ENCODE measurements around the gene SNX25.
"Not testable (repeated sequence)": the region's sequence is repeated elsewhere in the genome, so short reads cannot be mapped to it uniquely, and the experiment has no call there.

Gene SNX25

DNA sequence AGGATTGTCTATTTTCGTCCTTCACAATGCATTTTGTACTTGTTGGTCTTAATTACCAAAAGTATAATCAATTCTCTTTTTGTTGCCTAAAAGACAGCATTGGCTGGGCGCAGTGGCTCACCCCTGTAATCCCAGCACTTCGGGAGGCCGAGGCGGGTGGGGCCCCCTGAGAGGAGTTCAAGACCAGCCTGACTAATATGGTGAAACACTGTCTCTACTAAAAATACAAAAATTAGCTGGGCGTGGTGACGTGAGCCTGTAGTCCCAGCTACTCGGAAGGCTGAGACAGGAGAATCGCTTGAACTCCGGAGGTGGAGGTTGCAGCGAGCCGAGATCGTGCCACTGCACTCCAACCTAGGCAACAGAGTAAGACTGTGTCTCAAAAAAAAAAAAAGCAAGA lies 4.3 kb upstream of the SNX25 start:
- not testable (repeated sequence) for DNase-seq (ENCODE audit: low spot score)

DNA sequence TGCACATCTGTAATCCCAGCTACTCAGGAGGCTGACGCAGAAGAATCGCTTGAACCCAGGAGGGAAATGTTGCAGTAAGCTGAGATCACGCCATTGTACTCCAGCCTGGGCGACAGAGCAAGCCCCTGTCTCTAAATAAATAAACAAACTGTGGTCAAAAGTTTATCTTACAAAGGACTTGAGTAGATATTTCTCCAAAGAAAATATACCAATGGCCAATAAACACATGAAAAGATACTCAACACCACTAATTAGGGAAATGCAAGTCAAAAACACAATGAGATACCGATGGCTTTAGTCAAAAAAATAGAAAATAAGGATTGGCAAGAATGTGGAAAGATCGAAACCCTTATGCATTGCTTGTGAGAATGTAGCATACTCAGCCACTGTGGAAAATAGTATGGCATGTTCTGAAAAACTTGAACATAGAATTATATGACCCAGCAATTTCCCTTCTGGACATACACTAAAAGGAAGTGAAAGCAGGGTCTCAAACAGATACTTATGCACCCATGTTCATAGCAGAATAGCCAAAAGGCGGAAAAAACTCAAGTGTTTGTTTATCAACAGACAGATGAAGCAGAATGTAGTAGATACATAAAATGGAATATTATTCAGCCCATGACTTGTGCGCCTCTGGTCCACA lies 3.6 kb upstream of the SNX25 start:
- DNase-seq (ENCODE audit: low spot score) = no peak

DNA sequence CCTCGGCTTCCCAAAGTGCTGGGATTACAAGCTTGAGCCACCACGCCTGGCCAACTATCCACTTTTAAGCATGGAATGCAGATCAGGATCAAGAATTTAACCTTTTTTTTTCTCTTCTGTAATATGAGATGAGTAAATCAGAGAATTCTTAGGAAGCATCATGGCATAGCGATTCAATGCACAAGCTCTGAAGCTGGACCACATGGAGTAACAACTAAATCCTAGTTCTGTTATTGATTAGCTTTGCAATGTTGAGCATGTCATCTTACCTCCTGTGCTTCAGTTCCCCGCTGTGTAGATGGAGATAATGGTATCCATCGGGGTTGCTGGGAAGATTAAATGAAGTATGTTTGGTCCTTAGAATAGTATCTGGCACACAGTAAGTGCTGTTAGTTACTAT lies 1.9 kb upstream of the SNX25 start:
- no peak for DNase-seq (ENCODE audit: low spot score)

DNA sequence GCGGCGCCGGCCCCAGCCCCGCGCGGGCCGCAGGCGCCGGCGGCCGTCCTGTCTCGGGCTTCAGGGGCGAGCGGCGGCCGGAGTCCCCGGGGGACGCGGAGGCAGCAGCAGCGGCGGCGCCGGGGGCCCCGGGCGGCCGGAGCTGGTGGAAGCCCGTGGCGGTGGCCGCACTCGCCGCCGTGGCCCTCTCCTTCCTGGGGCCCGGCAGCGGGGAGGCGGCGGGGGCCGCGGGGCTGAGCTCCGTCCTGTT lies 379 bp downstream of the SNX25 start:
- DNase-seq (ENCODE audit: low spot score) = not testable (repeated sequence)

DNA sequence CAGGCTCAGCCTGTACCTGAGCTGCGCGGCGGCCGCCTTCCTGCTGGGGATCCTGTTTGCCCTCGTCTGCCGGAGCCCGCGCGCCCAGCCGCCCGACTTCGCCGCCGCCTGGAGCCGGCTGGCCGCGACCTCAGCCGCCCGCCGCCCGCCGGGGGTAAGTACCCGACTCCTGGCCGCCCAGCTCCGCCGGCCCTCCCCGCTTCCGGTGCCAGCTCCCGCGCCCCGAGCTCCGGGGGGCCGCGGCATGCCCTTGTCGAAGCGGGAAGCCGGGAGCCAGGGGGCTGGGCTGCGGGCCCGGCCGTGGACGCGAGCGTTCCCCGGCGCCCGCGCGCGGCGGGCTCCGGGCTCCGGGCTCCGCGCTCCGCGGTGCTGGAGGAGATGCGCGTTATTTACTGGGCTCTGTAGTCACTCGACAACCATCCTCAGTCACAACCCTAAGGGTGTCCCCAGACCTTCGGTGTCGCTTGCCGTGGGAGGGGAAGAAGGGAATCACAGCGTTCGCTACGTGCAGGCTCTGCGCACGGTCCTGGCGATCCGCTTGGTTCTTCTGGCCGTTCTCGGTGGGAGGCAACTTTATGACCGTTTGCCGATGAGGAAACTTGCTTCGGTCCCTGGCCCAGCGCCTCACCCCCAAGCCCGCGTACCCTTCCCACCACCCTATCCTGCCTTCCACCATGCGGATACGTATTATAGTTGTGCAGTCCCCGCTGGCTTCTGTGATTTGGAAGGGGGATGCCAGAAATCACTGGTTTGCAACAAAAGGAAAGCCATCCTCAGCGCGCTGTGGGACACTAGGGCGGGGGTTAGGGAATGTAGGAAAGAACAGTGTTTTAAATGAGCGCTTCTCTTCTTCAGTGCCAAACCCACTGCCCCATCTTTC lies 944 bp downstream of the SNX25 start:
- DNase-seq (ENCODE audit: low spot score) = peak; percentile 67

DNA sequence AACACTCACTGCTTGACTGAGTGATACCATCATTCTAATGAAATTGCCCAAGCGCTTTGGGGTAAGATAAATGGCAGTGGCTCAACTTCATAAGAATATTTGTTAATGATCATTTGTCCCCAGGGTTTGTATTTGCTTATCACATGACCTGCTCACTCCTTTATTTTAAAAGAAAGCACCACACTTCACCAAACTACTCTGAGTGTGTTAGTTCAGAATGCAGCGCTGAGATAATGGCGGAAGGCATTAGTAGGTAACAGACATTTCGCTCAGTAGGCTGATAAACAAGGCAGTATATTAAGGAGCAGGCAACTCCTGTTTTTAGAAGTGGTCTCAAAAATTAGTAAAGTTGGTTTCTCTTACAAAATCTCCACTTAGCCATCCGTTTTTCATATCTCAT lies 1.6 kb downstream of the SNX25 start:
- peak; percentile 47 for DNase-seq (ENCODE audit: low spot score)

DNA sequence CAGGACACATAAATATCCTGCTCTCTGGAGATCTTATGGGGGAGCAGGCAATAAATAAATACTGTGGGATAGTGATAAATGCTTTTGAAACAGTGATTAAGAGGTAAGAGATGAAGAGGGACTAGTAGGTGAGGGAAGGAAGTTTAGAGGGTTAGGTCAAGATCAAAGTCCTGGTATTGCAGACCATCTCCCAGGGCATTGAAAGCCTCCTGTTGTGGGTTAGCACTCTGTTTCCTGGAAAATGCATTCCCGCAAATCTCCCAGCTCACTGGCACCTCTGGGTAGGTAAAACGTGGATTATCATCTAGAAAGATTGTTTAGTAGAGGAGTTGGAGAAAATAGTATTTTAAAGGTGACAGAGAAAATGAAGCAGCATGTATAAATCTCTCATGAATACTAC lies 2.2 kb downstream of the SNX25 start:
- peak; percentile 24 for DNase-seq (ENCODE audit: low spot score)

DNA sequence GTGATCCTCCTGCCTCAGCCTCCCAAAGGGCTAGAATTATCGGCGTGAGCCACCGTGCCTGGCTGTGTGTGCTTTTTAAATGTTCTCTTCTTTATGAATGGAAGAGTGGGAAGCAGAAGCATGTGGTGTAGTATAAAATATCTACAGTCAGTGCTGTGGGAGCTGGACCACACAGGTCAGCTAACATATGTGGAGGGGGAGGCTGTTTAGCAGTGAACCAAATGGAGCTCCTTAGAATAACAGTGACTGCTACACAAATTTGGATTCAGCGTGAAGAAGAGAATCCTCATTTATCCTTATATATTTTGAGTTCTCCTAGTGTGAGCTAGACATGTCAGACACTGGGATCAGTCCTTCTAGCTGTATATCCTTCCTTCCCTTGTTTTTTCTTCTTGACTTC lies 3.2 kb downstream of the SNX25 start:
- DNase-seq (ENCODE audit: low spot score) = no peak

DNA sequence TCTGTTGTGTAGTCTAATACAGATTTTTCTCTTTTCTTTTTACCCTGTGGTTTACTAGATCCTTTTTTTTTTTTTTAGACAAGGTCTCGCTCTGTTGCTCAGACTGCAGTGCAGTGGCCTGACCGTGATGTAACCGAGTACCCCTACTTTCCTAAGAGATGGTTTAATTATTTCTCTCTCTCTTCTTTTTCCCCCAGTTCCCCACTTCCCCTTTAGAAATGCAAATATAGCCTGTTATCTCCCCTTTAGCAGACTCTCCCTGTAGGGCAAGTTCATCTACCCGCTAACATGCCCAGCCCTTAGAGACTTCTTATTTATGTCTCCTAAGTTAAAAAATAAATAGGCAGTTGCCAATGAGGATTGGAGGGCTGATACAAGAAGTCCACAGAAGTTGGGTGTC lies 4.5 kb downstream of the SNX25 start:
- DNase-seq (ENCODE audit: low spot score) = no peak

DNA sequence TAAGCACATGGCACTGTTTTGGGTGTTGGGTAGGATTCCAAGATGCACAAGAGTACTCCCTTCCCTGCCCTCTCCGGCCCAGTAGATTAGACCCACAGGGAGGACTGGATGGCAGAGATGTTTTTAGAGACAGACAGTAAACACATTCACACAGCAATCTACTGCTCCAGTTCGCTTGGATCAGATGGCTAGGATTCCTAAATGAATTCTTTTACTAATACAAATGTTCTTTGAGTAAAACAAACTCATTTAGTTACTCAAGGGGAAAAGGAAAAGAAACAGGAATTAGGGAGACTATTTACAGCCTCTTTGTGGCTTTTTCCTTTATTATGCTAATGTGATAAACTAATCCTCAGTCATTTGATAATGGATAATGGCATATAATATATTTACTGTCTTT lies 5.9 kb downstream of the SNX25 start:
- no peak for DNase-seq (ENCODE audit: low spot score)

DNA sequence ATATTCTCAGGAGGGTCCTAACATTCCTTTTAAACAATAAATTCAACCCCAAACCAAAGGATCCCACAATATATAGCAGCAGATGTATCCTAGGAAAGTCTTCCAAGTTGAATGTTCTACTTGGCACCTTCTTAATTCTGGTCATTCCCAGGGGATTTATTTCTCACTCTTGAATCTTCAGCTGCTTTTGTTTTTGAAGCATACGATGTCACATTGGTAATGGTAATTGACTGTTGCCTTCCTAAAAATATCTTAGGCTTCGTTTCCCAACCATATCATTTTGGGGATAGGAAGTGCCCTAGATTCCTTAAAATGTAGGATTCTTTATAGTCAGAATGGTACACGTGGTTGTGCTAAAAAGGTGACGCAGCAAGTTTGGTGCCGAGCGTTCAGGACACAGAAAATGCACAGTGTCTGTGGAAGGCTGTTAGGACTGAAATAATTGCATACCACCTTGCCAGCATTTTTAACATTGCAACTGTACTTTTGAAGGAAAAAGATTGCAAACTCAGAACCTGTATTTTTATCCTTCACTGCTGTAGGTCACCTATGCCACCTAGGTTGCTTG lies 8.1 kb downstream of the SNX25 start:
- peak; percentile 49 for DNase-seq (ENCODE audit: low spot score)

DNA sequence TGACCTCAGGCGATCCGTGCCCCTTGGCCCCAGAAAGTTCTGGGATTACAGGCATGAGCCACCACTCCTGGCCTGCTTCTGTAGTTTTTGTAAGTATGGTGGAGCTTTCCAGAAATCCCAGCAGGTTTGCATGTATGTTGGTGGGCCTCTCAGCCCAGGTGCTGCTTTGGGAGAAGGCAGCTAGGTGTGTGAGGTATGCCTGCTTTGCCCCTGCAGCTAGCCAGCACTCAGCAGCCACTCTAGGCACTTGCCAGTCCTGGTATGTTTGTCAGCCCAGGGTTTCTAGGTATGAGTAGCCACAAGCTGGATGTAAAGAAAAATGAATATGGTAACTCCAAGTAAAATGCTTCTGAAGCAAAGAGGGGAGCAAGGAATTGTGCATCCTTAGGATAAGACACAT lies 8.9 kb downstream of the SNX25 start:
- no peak for DNase-seq (ENCODE audit: low spot score)

DNA sequence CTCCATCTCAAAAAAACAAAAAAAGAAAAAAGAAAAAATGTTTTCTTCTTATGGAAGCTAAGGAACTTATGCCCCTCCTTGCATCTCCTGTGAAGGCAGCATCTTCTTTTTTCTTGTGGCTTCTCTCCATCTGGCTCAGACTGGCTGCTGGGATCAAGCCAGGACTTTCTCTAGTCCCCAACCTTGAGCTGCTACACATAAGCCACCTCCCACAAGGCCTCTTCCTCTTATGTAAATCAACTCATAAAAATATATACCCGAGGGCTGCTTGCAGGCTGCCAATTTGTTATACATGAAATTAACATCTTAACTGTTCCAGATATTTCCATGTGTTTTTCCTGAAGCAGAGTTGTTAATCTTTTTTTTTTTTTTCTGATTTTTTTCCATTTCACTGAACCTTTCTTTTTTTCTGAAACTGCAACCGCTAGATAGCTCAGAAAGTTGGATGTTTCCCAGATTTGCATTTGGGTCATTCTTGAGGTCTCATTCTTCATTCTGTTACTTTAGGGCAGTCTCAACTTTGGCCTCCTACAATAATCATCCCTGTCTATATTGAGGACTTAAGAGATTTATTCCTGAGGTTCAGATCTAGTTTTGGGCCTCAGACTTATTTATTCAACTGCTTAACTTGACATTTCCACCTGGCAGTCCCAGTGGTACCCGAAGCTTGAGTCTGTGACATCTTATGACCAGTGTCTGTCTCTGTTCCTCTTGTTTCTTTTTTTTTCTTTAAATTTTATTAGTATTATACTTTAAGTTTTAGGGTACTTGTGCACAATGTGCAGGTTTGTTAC lies 10.3 kb downstream of the SNX25 start:
- peak; percentile 88 for DNase-seq (ENCODE audit: low spot score)

DNA sequence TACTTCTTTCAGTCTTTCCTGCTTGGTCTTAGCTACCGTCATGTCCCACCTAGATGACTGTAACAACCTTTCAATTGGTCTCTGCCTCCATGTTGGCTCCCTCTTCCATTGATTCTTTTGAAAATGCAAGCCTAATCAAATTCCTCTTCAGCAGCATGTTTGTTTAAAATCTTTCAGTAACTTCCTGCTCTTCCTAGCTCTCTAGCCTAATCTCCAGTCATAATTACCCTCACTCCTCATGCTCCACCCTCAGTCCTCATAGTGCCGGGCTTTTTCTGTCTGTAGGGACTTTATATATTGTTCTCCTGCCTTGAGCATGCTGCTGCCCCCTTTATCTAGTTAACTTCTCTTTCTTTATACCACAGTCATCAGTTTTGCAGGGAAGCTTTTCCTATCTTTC lies 12.1 kb downstream of the SNX25 start:
- no peak for DNase-seq (ENCODE audit: low spot score)

DNA sequence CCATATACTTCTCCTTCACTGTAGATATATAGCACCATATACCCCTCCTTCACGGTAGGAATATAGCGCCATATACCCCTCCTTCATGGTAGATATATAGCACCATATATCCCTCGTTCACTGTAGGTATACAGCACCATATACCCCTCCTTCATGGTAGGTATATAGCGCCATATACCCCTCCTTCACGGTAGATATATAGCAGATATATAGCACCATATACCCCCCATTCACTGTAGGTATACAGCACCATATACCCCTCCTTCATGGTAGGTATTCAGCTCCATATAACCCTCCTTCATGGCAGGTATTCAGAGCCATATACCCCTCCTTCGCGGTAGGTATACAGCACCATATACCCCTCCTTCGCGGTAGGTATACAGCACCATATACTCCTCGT lies 12.5 kb downstream of the SNX25 start:
- no peak for DNase-seq (ENCODE audit: low spot score)

DNA sequence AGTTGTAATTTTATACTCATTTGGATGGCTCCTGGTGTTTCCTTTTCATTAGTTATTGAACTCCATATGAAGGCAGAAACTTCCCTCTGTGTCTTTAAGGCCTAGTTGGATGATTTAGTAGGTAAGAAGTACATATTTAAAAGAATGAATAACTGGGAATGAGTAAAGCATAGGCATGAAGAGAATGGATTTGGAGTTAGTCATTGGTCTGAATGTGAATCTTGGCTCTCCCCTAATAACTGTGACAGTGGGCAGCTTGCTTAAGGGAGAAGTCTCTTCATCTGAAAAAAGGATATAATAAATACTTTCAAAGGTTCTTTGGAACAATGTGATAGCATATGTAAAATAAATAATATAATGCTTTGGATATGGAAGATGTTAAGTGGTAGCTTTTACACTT lies 13.2 kb downstream of the SNX25 start:
- DNase-seq (ENCODE audit: low spot score) = no peak

DNA sequence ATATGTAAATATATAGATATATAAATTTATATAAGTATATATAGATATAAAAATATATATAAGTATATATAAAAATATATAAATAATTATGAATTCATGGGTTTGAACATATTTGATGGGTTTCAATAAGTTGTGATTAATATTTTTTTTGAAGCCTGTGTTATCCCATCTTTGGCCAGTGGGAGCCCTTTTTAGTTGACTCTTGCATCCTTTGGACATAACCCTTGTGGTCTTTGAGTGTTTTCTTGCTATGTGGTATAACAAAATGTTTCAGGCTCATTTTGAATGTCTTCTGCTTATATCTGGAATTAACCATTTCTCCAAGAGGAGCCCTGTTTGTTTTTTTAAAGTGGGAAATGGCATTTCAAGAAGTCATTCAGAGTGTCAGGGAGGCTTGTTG lies 15.2 kb downstream of the SNX25 start:
- no peak for DNase-seq (ENCODE audit: low spot score)

DNA sequence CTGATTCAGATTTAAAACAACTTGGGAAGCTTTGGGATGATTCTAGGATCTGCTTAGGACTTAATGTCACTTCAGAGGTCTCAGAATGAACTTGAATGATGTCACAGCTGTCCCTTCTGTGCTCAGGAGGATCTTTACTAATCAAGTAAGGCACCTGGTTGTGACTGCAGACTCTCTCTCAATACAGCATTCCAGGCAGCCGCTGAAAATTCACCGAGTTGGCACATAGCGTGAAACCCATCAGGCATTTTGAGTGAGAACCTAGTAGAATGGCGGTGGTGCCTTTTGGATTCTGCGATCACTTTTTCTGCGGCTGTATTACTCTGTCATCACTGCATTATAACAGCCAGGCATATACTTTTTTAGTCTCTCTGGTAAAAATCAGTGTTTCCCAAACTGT lies 16.5 kb downstream of the SNX25 start:
- peak; percentile 57 for DNase-seq (ENCODE audit: low spot score)

DNA sequence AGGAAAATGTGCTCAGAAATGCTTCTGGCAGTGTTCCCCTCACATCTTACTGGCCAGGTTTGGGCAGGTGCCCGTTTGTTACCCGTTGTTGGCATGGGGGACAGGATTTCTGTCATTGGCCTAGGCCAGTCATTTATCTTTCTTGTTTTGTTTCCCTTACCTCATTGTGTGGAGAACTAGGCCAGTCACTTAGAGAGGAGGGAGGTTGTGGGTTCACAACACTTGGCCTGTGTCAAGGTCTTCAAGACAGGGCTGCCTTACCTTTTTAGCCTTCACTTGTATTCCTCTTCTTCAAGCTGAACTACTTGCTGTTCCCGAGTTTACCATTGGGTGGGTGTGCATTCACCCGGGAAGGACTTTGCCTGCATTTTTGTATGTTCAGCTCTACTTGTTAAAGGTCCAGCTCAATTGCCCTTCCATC lies 17.7 kb downstream of the SNX25 start:
- DNase-seq (ENCODE audit: low spot score) = peak; percentile 88

DNA sequence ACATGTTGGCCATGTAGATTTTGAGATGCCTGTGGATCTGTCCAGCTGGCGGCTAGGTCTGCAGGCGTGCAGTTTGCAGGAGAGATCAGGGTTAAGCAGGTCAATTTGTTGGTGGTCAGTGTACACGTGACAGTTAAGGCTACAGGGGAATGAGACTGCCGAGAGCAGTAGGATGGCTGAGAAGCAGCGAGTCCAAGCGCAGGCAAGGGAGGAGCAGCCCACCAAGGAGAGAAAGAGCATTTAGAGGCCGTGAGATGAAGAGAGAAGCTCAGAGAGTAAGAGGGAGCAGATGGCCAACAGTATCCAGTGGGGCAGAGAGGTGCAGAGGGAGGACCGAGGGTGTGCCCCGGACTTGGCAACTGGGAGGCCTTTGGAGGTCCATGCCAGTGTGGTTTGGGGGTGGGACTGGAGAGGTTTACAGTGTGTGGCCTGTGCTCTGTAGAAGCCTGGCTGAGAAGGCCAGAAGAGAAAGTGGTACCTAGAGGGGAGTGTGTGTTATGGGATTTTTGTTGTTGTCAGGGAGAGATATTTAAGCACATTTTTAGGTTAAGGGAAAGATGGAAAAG lies 18.4 kb downstream of the SNX25 start:
- DNase-seq (ENCODE audit: low spot score) = peak; percentile 56

DNA sequence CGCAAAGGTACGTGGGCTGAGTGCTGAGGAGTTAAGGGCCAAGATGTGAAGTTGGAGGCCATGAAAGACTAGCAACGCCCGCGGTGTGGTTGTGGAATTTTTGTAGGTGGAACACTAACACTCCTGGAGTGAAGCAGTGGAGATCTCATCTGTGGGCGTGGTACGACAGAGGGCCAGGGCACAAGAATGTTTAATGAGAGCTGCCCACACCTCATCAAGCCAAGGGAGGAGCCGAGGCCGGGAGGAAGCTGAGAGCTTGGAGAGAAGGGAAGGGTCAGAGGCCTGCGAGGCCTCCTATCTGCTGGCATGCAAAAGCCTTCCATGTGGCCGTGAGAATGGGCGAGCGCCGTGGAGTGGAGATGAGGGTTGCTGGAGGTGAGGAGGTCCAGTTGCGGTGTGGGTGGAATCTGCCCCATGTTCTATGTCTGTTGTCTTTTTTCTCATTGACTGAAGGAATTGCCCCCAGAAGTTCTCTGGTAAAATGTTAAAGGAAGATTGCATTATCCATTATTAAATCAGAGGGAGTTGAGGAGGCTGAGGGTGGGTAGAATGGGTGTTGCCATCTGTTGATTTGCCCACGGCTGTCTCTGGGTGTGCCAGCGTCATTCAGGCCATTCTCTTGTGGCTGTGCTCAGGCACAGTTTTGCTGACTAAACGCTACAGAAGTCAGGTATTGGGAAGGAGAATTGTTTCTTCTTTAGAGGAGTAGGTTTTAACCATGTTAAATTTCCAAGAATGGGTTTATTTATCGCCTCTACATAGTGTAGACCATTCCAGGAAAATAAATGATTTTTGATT lies 19.8 kb downstream of the SNX25 start:
- DNase-seq (ENCODE audit: low spot score) = no peak

DNA sequence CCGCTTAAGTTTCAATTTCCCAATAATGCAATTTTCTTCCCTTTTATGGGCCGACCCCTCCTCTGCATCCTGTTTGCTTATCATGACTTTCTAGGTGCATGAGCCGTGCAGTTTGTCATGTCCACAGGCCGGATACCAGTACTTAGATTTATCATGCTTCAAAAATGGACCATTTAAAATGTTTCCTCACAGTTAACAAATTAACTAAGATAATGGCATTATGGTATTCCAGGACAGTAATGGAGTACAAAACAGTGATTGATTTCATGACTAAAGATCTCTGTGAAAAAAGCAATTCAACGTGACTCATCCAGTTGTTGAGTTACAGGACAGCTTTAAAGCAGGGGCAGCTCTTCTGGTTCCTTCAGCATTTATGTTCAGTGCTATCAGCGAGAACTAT lies 23.0 kb downstream of the SNX25 start:
- no peak for DNase-seq (ENCODE audit: low spot score)

Data from cerebellar cortex (tissue), 1 donor.